ENCODE measurements around the gene PGM3. TPM values are rescaled to one million over a fixed set of nuclear protein-coding genes. Genes with fewer than 3 reads are reported as not detected.
"Not testable (repeated sequence)": the region's sequence is repeated elsewhere in the genome, so short reads cannot be mapped to it uniquely, and the experiment has no call there.

The PGM3 gene, protein sequence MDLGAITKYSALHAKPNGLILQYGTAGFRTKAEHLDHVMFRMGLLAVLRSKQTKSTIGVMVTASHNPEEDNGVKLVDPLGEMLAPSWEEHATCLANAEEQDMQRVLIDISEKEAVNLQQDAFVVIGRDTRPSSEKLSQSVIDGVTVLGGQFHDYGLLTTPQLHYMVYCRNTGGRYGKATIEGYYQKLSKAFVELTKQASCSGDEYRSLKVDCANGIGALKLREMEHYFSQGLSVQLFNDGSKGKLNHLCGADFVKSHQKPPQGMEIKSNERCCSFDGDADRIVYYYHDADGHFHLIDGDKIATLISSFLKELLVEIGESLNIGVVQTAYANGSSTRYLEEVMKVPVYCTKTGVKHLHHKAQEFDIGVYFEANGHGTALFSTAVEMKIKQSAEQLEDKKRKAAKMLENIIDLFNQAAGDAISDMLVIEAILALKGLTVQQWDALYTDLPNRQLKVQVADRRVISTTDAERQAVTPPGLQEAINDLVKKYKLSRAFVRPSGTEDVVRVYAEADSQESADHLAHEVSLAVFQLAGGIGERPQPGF
- total RNA-seq: 50.4 TPM

DNA sequence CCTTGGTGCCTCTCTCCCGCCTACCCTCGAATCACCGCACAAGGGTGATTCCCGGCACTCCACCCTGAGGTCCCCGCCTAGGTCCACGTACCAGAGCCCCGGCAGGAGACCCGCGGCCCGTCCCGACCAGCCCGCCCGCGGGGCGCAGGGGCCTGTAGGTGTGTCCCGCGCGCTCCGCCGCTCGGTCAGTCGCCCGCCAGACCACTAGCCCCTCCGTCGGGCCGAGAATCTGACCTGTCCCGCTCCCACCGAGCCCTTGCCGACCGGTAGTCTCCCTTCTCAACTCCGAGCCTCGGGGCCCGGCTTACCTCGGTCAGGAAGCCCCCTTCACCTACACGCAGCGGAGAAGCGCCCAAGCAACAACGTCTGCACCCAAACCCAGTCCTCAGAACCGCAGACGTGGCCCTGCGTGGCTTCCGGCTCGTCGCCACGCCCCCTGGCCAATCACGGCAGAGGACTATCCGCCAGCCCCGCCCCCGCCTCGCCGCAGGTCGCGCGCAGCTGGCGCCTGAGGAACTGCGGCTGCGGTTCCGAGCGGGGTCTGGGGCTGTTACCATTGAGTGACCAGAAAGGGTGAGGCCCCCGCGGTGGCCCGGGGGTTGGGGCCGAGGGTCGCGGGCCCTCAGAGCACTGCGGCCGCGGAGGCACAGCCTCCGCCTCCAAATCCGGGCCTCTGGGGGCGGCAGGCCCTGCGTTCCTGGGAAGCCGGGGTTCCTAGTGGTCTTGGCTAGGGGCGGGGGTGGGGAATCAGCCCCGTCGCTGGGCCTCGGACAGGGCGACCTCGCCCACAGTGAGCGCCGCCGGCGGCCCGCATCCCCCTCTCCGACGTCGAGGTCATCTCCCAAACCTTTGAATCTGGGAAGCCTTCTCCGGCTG, at the start of gene PGM3, which contains the start of gene RWDD2A:
Gene PGM3 (minus strand): TSS at position 395 of the 876 bp plus-strand sequence. CDS start 2,253 bp downstream, outside the sequence.
Gene RWDD2A (plus strand): TSS at position 487 of the 876 bp plus-strand sequence. CDS start 1,095 bp downstream, outside the sequence.
- DNase-seq (ENCODE audit: low spot score): peak; percentile 90

DNA sequence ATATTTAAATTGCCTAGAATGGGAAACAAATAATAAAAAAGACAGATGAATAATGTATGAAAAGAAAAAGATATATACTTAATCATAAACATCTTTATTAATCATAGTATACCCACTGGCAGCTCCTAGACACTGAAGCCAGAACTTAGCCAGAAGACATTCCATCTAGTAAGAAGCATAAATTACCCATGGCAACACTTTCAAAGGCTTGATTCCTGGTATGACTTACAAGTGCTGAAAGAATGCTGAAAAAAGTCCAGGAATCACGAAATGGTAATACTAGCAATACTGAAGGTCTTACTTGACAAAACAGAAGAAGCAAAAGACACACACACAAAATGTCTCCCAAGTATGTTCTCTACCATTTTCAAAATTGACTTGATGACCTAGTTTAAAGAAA, 38.1 kb upstream of the PGM3 start:
- DNase-seq (ENCODE audit: low spot score): no peak

DNA sequence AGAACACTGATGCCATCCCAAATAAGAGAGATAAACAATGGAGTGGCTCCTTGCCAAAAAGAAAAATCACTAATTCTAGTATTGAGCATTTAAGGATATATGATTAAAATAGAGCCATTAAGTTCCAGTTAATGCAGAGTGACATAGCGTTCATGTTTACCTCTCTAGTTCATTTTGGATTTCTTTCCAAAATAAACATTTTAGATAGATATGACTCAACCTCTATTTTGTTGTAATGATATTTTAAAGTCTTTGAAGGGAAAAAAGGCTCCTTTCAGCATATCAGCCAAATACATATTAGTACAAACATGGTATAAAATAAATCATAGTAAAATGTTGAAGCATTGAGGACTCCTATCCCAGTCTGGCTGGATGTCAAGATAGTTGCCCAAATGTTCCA, 33.5 kb upstream of the PGM3 start:
- DNase-seq (ENCODE audit: low spot score): no peak

- no peak for DNase-seq (ENCODE audit: low spot score)
Observed at GRCh38 chr6:83221889-83222479, 28.9 kb upstream of the PGM3 start.

- no peak for DNase-seq (ENCODE audit: low spot score)
Observed at GRCh38 chr6:83221276-83221675, 28.2 kb upstream of the PGM3 start.

DNA sequence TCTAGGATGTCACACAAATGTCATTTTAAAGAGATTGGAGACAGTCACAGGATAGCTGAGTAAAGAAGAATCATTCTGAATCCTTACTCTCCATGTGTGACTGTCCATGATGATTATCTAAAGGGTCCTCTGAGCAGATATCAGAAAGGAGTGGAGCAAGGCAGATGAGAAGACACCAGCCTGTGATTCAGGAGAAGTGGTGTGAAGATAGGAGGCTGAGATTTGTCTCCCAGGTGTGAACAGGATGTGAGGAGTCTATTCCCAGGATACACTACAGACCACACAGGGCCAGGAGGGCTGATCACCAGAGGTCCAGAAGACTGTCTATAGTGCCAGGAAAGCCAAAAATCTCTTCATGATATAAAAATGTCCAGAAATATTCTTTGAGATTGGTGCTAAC, 27.1 kb upstream of the PGM3 start:
- DNase-seq (ENCODE audit: low spot score): no peak

DNA sequence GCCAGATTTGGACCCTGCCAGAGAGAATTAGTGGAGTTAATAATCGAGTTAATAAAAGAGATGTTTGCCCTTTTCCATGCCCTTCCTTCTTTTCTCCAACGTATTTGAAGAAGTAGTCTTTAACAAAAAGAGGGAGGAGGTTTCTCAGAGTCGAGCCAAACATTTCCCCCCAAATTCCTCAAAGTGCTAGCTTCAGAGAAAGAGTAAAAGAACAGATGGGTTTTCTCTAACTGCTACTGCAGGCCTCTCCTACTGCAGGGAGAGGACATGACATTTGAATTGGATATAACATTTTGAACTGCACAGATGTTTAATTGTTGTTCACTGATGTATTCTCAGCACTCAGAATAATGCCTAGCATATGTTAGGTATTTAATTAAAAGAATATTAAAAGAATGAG, 25.6 kb upstream of the PGM3 start:
- DNase-seq (ENCODE audit: low spot score): no peak

DNA sequence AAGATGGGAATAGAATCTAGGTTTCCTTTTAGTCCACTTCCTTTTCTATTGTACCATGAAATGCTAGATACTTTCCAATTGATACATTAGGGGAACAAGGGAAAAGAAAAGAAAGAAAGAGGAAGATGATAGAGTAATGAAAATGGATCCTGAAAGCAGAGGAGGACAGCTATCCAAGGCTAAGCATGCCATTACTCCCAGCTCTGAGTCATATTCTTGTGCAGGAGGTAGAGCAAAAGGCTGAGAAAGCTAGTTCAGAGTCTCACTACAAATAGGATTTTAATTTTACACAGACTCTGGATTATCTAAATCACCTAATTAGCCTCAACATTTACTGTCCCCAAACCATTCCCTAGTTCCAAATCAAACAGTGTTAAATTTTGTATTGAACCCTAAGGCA, 23.7 kb upstream of the PGM3 start:
- no peak for DNase-seq (ENCODE audit: low spot score)

GRCh38 chr6:83215131-83216047, 22.3 kb upstream of the PGM3 start:
- peak; percentile 70 for DNase-seq (ENCODE audit: low spot score)

GRCh38 chr6:83202031-83202430, 9.0 kb upstream of the PGM3 start:
- DNase-seq (ENCODE audit: low spot score): no peak

DNA sequence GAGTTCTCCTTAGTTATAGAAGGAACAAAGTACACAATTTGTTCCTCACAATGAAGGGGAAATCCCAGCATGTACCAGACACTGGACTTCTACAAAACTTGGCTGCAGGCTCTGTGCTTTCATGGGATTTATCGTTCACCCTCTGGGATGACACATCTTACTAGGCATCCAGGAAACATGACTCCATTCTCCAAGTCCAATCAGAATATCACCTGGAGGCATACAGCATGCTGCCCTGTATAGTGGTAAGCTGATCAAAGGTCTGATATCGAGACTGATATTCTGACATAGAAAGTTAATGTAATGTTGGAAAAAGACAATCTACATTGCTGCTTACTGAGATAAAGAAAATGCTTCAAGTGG, 6.8 kb upstream of the PGM3 start:
- DNase-seq (ENCODE audit: low spot score): peak; percentile 68

- DNase-seq (ENCODE audit: low spot score): no peak
Observed at GRCh38 chr6:83199173-83199862, 6.3 kb upstream of the PGM3 start.

DNA sequence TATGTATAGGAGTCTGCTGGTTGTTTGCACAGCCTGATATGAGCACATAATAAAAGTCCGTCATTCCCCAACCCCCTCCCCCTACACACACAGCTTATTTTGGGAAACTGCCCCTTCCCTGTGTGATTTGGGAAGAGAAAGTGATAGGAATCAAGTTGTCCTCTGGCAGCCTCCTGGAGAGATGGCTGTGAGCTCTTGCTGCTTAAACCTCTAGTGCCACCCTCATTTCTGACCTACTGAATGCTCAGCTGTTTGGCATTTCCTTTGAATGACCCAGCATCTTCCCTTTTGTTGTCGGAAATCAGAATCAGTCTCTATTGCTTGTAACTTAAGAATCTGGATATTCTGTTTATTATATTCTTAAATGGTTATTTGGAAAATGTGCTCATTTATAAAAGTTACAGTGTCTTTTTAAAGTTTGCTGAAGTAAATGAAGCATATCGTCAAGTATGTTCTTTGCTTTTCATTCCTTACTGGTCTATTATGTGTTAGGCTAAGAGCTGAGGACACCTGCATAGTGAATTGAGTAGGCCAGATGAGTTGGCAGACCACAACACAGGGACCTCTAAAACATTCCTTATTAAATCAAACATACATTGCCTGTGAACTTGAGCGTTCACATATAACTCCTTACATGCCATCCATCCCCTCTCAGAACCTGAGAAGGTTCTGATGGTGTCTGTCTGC, 5.6 kb upstream of the PGM3 start:
- no peak for DNase-seq (ENCODE audit: low spot score)

DNA sequence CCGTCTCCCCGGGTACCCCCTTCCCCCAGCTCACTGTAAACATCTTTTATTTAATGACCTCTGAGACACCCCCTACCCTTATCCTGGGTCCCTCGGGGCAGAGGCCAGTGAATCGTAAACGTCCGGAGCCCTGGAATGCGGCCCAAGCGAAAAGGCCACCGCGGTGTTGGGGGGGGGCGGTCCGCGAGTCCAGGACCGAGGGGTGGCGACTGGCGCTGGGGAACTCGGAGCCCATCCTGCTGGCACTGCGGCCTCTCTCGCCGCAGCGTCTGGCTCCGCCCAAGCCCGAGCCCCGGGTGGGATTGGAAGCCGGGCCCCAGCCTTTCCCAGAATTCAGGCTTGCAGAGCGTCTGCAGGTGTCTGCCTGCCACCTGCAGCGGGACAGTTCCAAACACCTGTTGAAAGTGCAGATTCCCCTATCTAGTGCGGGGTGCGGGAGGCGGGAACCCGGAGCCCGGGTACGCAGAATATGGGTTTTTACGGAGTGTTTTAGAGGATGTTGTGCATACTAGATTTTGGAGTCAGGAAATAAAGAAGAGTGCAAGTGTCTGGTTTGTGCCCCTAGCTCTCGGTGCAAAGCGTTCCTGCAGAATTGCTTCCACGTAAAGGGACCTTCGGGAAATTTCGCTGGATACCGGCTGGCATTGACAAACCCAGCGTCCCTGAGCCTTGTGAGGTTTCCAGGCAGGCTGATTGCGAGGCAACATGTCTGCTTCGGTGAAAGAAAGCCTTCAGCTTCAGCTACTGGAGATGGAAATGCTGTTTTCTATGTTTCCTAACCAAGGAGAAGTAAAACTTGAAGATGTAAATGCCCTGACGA, 892 bp upstream of the PGM3 start:
- peak; percentile 15 for DNase-seq (ENCODE audit: low spot score)

DNA sequence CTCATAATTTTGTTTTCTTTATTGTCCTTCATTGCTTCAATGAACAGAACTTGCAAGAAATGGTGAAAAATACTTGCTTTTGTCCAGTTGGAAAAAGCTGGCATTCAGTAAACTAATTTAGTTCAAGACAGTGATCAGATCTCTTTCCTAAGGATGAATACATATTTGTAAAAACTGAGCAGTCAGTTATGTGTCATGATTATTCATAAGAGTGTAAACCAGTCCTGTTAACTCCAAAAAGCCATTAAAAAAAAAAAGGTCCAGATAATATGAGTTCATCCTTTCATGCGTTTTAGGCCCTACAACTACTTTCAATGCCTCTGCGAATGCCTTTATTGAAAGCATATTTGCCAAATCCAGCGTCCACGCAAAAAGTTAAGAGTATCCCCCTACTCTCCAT, 609 bp downstream of the PGM3 start:
- DNase-seq (ENCODE audit: low spot score): no peak

DNA sequence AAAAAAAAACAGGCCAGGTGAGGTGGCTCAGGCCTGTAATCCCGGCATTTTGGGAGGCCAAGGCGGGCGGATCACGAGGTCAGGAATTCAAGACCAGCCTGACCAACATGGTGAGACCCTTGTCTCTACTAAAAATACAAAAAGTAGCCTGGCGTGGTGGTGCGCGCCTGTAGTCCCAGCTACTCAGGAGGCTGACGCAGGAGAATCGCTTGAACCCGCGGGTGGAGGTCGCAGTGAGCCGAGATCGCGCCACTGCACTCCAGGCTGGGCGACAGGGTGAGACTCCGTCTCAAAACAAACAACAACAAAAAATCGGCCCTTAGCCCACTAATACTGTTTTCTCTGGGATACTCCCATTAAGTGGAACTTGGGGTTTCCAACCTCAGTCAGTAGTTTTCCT, 1.1 kb downstream of the PGM3 start:
- DNase-seq (ENCODE audit: low spot score): not testable (repeated sequence)

GRCh38 chr6:83190626-83191025, 2.4 kb downstream of the PGM3 start:
- no peak for DNase-seq (ENCODE audit: low spot score)

DNA sequence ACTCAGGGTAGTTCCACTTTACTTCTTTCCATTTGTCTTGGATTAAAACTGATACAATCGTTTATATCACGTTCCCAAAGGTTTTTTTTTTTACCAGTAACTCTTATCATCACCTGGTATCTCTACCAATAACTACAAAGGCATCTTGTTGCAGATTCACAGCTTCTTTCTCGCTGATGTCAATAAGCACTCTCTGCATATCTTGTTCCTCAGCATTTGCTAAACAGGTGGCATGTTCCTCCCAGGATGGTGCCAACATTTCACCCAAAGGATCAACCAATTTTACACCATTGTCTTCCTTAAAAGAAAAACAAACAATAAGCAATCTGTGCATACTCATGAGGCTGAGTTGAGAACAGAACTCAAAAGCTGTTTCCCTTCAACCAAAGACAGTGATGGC, 4.6 kb downstream of the PGM3 start:
- no peak for DNase-seq (ENCODE audit: low spot score)

- DNase-seq (ENCODE audit: low spot score): no peak
Observed at GRCh38 chr6:83185096-83185495, 8.0 kb downstream of the PGM3 start.
